Esophagus mucosa (tissue), 1 donor: Measurements from ENCODE around the gene CHPT1. TPM values are rescaled to one million over a fixed set of nuclear protein-coding genes. Genes with fewer than 3 reads are reported as not detected.

Experiments used
- ATAC-seq: fragments of 200-7000 bp; cut with Tn5 transposase; one replicate; pipeline ENCODE4 v1.9.1; 2020
- total RNA-seq: library from RNA; stranded (reverse); gene quantifications from one replicate; pipeline ENCODE4 v1.2.4, GENCODE V29; 2023
- donor health status: DM: yes; HTN: yes; CAD: no.

CHPT1 gene
- total RNA-seq, 1 donor from 2014 or later, result 8.0 TPM

GRCh38 chr12:101764051-101764792 is 66.8 kb downstream of the CHPT1 start:
- ATAC-seq, result peak; percentile 82

GRCh38 chr12:101767537-101767936 is 70.1 kb downstream of the CHPT1 start:
- no peak for ATAC-seq

- no peak for ATAC-seq
These were observed 71.3 kb downstream of the CHPT1 start for GRCh38 chr12:101768781-101769180.

- ATAC-seq, result no peak
These were observed 72.4 kb downstream of the CHPT1 start for GRCh38 chr12:101769865-101770264.

- ATAC-seq, result peak; percentile 72
These were observed 74.8 kb downstream of the CHPT1 start for GRCh38 chr12:101772012-101772775.

GRCh38 chr12:101773650-101774162 is 76.3 kb downstream of the CHPT1 start:
- ATAC-seq, result peak; percentile 87

GRCh38 chr12:101775816-101776215 is 78.4 kb downstream of the CHPT1 start:
- no peak for ATAC-seq

- ATAC-seq, result no peak
These were observed 80.0 kb downstream of the CHPT1 start for GRCh38 chr12:101777485-101777884.

GRCh38 chr12:101777978-101778377 is 80.5 kb downstream of the CHPT1 start:
- no peak for ATAC-seq

Other genes with a start within 250 kb of the CHPT1 start
- 0.16 TPM for gene SPIC, start 222.3 kb upstream of the CHPT1 start, total RNA-seq
- gene MYBPC1, start 102.7 kb upstream of the CHPT1 start, total RNA-seq, result 0.40 TPM
- gene SYCP3, start 41.8 kb downstream of the CHPT1 start, total RNA-seq, result 0.12 TPM
- 18.4 TPM for gene GNPTAB, start 133.3 kb downstream of the CHPT1 start, total RNA-seq
- gene DRAM1, start 179.9 kb downstream of the CHPT1 start, total RNA-seq, result 3.0 TPM